B cell (primary cell): Measurements from ENCODE around the gene MYCBPAP. TPM values are rescaled to one million over a fixed set of nuclear protein-coding genes. Genes with fewer than 3 reads are reported as not detected.

Experiments
- ATAC-seq: fragments of 200-7000 bp; cut with Tn5 transposase; one replicate; pipeline ENCODE4 v1.10.0; 2021; ENCODE audit warnings: low read depth, mild to moderate bottlenecking, moderate number of reproducible peaks, moderate library complexity
- CTCF ChIA-PET: fragments of 350-600 bp; sonication (Branson Sonifier 250); formaldehyde crosslinking; loops from one replicate; lab custom pipeline; 2021; ENCODE audit warnings: antibody characterized with exemption, inconsistent platforms; lab: Charles Lee
- POLR2A ChIA-PET: fragments of 350-600 bp; sonication (Branson Sonifier 250); formaldehyde crosslinking; loops from one replicate; lab custom pipeline; 2021; ENCODE audit warnings: antibody characterized with exemption; lab: Charles Lee
- DNase-seq: peaks from one replicate; pipeline ENCODE4 v3.0.0; 2013
- H2AFZ ChIP-seq: 2 replicates; pipeline ENCODE4 v1.6.1; 2012; ENCODE audit warnings: mild to moderate bottlenecking, low read depth, low read length; ENCODE audit not compliant: insufficient read depth, poor library complexity, severe bottlenecking
- H3K27ac ChIP-seq, 2 donors: 1 replicate in 1 of 2; 2 replicates in 1 of 2; pipeline ENCODE4 v1.5.1; 2012 to 2013; ENCODE audit warnings: low read length in 2 of 2, mild to moderate bottlenecking in 2 of 2, moderate library complexity in 1 of 2
- H3K27me3 ChIP-seq, 4 experiments: fragments of 200-600 bp in 1 of 4; sonication (generic) in 1 of 4; replicated peaks in 1 of 4; 1 replicate in 2 of 4; 2 replicates in 2 of 4; pipeline versions ENCODE4 v1.6.1 to v1.7.0; 2013 to 2016; ENCODE audit warnings: low read length in 3 of 4, mild to moderate bottlenecking in 2 of 4, mixed read lengths in 1 of 4, moderate library complexity in 1 of 4; ENCODE audit not compliant: insufficient read depth in 4 of 4, control insufficient read depth in 3 of 4; ENCODE audit errors: control extremely low read depth in 1 of 4
- H3K36me3 ChIP-seq, 2 experiments: replicated peaks in 1 of 2; 1 replicate in 1 of 2; 2 replicates in 1 of 2; pipeline versions ENCODE4 v1.6.1 to v1.7.1; 2013; ENCODE audit warnings: low read length in 1 of 2; ENCODE audit not compliant: insufficient read depth in 2 of 2, control insufficient read depth in 1 of 2; ENCODE audit errors: control extremely low read depth in 1 of 2, extremely low read depth in 1 of 2
- H3K4me1 ChIP-seq, 2 donors: fragments of 200-600 bp in 1 of 2; sonication (generic) in 1 of 2; 1 replicate in 1 of 2; 2 replicates in 1 of 2; pipeline versions ENCODE4 v1.5.1 to v1.6.1; 2013 to 2017; ENCODE audit warnings: low read length in 2 of 2; ENCODE audit not compliant: control insufficient read depth in 2 of 2, insufficient read depth in 2 of 2
- H3K4me2 ChIP-seq: replicated peaks from 2 replicates; pipeline ENCODE3; 2012; ENCODE audit warnings: mild to moderate bottlenecking, low read depth, low read length; ENCODE audit not compliant: poor library complexity, severe bottlenecking
- H3K4me3 ChIP-seq, 5 experiments: fragments of 200-600 bp in 1 of 5; sonication (generic) in 1 of 5; 1 replicate in 3 of 5; 2 replicates in 2 of 5; pipeline versions ENCODE4 v1.5.1 to v1.7.0; 2011 to 2016; ENCODE audit warnings: low read length in 4 of 5, mild to moderate bottlenecking in 4 of 5, low read depth in 2 of 5, control low read depth in 1 of 5, moderate library complexity in 1 of 5; ENCODE audit not compliant: insufficient read depth in 1 of 5; ENCODE audit errors: control extremely low read depth in 1 of 5, extremely low read depth in 1 of 5
- H3K79me2 ChIP-seq: fragments of 200-600 bp; sonication (generic); one replicate; pipeline ENCODE4 v1.6.0; 2016; ENCODE audit warnings: low read length; ENCODE audit not compliant: control insufficient read depth, insufficient read depth
- H3K9ac ChIP-seq: fragments of 200-600 bp; sonication (generic); 2 replicates; pipeline ENCODE4 v1.6.1; 2017; ENCODE audit warnings: mild to moderate bottlenecking, low read length, moderate library complexity
- H3K9me3 ChIP-seq, 3 donors: one replicate each; pipeline versions ENCODE4 v1.6.1 to v1.7.1; 2013; ENCODE audit warnings: low read length in 2 of 3; ENCODE audit not compliant: control insufficient read depth in 2 of 3, insufficient read depth in 1 of 3; ENCODE audit errors: control extremely low read depth in 1 of 3
- H4K20me1 ChIP-seq: 2 replicates; pipeline ENCODE4 v1.6.0; 2012; ENCODE audit warnings: mild to moderate bottlenecking, low read length; ENCODE audit not compliant: insufficient read depth, control insufficient read depth, poor library complexity, severe bottlenecking
- H3K27ac Mint-ChIP-seq: one replicate; pipeline ENCODE4 v1.8.0; 2021; ENCODE audit warnings: mixed read lengths
- H3K27me3 Mint-ChIP-seq: one replicate; pipeline ENCODE4 v1.8.0; 2021; ENCODE audit warnings: mixed read lengths
- H3K4me1 Mint-ChIP-seq: one replicate; pipeline ENCODE4 v1.8.0; 2021; ENCODE audit warnings: mixed read lengths
- H3K4me3 Mint-ChIP-seq: one replicate; pipeline ENCODE4 v1.8.0; 2021; ENCODE audit warnings: mixed read lengths
- H3K9me3 Mint-ChIP-seq: one replicate; pipeline ENCODE4 v1.8.0; 2022; ENCODE audit warnings: mixed read lengths; ENCODE audit not compliant: insufficient read depth
- CTCF ChIP-seq: fragments of 200-600 bp; IDR thresholded peaks from one replicate; pipeline ENCODE4 v1.8.0; 2022; ENCODE audit warnings: antibody characterized with exemption, mild to moderate bottlenecking
- EZH2 ChIP-seq: IDR thresholded peaks from 2 replicates; pipeline ENCODE4 v1.6.1; 2012; ENCODE audit warnings: borderline replicate concordance, low read depth, mild to moderate bottlenecking, moderate library complexity, low read length; ENCODE audit not compliant: insufficient read depth, poor library complexity, severe bottlenecking
- WGBS: methylation state at CpG from one replicate; pipeline ENCODE4 v1.1.5; 2013; ENCODE audit warnings: missing lambda C conversion rate; ENCODE audit not compliant: insufficient coverage; 5-methylcytosine and 5-hydroxymethylcytosine counted together
- intact Hi-C: fragments of 100-400 bp; cut with micrococcal nuclease; formaldehyde crosslinking; loops from one replicate; pipeline ENCODE4 v1.10.0; 2022
- polyA plus RNA-seq: library from polyadenylated mRNA; depleted of rRNA; stranded (reverse); fragments of >200 nt; gene quantifications from 2 replicates; pipeline ENCODE4 v1.2.3, GENCODE V29; 2012
- total RNA-seq, 2 donors: library from RNA; stranded (reverse); fragments of 120-200 nt in 1 of 2; gene quantifications; 1 replicate in 1 of 2; 2 replicates in 1 of 2; pipeline versions ENCODE4 v1.2.3 to v1.2.4, GENCODE V29; 2013 to 2022

MYCBPAP gene
- total and polyA plus RNA-seq, 2 donors (not counting 1 experiment from before 2014, with no cell fraction given), result 1.9 to 5.1 TPM

DNA sequence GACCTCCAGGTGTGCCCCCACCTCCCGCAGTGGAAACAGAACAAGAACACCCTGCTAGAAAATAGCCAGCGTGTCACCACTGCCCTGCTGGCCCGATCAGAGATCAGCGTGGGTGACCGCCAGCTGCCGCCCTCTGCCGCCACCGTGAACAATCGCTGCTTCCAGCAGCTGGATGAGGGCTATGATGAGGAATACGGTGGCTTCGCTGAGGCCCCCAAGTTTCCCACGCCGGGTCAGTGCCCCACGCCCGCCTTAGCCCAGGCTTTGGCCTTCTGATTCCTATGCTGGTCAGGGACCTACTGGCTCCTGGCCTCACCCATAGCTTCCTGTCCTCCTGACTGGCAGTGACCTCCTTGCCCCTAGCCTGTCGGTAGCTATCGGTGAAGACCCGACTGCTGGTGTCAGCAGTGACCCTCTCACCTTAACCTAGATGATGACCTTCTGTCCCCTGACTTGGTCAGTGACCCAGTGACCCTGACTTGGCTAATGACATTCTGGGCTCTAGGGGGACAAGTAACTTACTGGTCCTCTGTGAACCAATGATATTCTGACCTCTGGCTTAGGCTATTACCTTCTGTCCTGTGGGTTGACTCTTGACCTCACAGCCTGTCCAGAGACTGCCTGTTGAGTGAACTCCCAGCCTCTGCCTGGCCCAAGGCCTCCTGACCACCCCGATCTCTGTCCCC, 41.2 kb downstream of the MYCBPAP start:
- peaks cover 9 to 13% of the 10 kb centered on the region in 2 donors for H3K4me1 ChIP-seq
- H3K4me2 ChIP-seq, result no peak overlapping the region

More for the DNA sequence above, 41.2 kb downstream of the MYCBPAP start:
- no peaks in the 10 kb centered on the region for H3K9me3 ChIP-seq
- ChIA-PET POLR2A (no interaction called here), CTCF (interaction anchor here (4.8 kb wide), 1 partner anchor 77 kb away, joined by 45 read pairs; no protein-coding TSS in a partner anchor)
- H3K27me3 ChIP-seq, result peaks cover 0 to 6% (median 1%) of the 10 kb centered on the region in 4 experiments
- TF ChIP-seq EZH2, result no peak
- TF ChIP-seq CTCF, result no peak
- H3K27me3 Mint-ChIP-seq, result peaks cover 2% of the 10 kb centered on the region
- 97% methylated on average over 19 of the region's 19 CpGs for WGBS
- H2AFZ ChIP-seq, result no peak overlapping the region
- H3K4me1 Mint-ChIP-seq, result peaks cover 11% of the 10 kb centered on the region
- H3K4me3 ChIP-seq, result no peak overlapping the region
- ATAC-seq (no peak), DNase-seq (no peak)
- H3K36me3 ChIP-seq, result peaks cover 0 to 3% of the 10 kb centered on the region in 2 experiments
- H4K20me1 ChIP-seq, result no peaks in the 10 kb centered on the region
- no peak overlapping the region for H3K4me3 Mint-ChIP-seq
- H3K27ac Mint-ChIP-seq, result no peak overlapping the region
- intact Hi-C loops, result loop anchor here (5.0 kb wide), 1 partner anchor 618 kb away; the partner anchor contains the start of gene NME2
- no peaks in the 10 kb centered on the region for H3K9me3 Mint-ChIP-seq
- H3K79me2 ChIP-seq, result no peaks in the 10 kb centered on the region
- no peak overlapping the region for H3K9ac ChIP-seq
- no peak overlapping the region for H3K27ac ChIP-seq
